ENCODE results near the gene PRM3.

The PRM3 gene

DNA sequence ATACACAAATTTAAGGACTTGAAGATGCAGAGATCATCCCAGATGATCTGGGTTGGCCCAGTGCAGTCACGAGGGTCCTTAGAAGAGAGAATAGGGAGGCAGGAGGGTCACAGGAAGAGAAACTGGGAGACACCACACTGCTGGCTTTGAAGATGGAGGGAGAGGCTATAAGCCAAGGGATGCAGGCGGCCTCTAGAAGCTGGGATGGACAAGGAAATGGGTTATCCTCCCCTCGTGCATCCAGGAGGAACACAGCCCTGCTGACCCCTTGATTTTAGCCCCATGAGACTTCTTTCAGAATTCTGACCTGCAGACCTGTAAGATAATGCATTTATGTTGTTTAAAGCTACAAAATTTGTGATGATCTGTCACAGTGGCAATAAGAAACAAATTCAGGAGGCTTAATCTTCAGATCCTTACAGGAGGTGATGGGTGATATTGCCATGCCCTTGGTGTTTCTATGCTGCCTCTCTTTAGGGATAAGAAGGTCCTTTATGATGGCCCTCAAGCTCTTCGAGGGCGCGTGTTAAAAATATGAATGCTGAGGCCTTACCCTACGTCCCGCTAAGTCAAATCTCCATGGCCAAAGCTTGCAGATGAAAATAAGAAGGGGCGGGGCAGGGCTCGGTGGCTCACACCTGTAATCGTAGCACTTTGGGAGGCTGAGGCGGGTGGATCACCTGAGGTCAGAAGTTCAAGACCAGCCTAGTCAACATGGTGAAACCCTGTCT is 4.3 kb upstream of the PRM3 start:
- H3K9ac ChIP-seq, result no peak overlapping the region
- H2AFZ ChIP-seq, result no peak overlapping the region
- no peaks in the 10 kb centered on the region for H3K79me2 ChIP-seq
- H3K27me3 ChIP-seq (ENCODE audit: control insufficient read depth, insufficient read depth, low read length), result no peaks in the 10 kb centered on the region
- TF ChIP-seq, protein P1, sequence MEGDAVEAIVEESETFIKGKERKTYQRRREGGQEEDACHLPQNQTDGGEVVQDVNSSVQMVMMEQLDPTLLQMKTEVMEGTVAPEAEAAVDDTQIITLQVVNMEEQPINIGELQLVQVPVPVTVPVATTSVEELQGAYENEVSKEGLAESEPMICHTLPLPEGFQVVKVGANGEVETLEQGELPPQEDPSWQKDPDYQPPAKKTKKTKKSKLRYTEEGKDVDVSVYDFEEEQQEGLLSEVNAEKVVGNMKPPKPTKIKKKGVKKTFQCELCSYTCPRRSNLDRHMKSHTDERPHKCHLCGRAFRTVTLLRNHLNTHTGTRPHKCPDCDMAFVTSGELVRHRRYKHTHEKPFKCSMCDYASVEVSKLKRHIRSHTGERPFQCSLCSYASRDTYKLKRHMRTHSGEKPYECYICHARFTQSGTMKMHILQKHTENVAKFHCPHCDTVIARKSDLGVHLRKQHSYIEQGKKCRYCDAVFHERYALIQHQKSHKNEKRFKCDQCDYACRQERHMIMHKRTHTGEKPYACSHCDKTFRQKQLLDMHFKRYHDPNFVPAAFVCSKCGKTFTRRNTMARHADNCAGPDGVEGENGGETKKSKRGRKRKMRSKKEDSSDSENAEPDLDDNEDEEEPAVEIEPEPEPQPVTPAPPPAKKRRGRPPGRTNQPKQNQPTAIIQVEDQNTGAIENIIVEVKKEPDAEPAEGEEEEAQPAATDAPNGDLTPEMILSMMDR (IDR thresholded peaks at IDR 0.05), result no peak
- H3K9me3 ChIP-seq (ENCODE audit: control insufficient read depth, low read length), result no peaks in the 10 kb centered on the region
- no peak overlapping the region for H3K4me3 ChIP-seq (ENCODE audit: low read depth, low read length)
- H3K4me2 ChIP-seq (ENCODE audit: low read length), result no peak overlapping the region
- no peak overlapping the region for H3K27ac ChIP-seq
- H3K4me1 ChIP-seq, result no peaks in the 10 kb centered on the region
- H3K36me3 ChIP-seq (ENCODE audit: control insufficient read depth, insufficient read depth, low read length), result no peaks in the 10 kb centered on the region

DNA sequence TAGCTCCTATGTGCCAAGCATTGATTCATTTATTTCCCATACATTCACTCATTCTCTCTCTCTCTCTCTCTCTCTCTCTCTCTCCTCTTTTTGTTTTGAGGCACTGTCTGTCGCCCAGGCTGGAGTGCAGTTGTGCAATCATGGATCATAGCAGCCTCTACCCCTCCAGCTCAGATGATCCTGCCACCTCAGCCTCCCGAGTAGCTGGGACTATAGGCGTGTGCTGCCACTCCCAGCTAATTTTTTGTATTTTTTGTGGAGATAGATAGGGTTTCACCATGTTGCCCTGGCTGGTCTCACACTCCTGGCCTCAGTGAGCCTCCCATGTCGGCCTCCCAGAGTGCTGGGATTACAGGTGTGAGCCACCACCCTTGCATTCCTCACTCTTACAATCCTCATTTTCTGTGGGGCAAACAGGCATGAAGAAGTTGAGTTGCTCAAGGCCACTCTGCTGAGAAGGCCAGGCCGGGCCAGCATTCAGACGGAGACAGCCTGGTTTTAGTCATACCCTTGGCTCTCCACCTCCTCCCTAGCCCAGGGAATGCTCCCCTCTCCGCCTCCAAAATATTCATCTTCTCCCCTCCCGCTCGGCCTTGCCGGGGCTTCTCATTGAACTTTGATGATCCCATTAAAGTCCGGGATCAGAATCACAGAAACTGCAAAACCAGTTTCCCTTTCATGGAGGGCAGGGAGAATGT is 3.6 kb upstream of the PRM3 start:
- Histone ChIP-seq H3K9ac (no peak overlapping the region), H2AFZ (no peak overlapping the region), H3K9me3 (ENCODE audit: control insufficient read depth, low read length) (no peaks in the 10 kb centered on the region), H3K4me3 (ENCODE audit: low read depth, low read length) (no peak overlapping the region), H3K27me3 (ENCODE audit: control insufficient read depth, insufficient read depth, low read length) (no peaks in the 10 kb centered on the region), H3K4me2 (ENCODE audit: low read length) (no peak overlapping the region), H3K27ac (no peak overlapping the region), H3K36me3 (ENCODE audit: control insufficient read depth, insufficient read depth, low read length) (no peaks in the 10 kb centered on the region), H3K4me1 (no peaks in the 10 kb centered on the region), H3K79me2 (no peaks in the 10 kb centered on the region)
- TF ChIP-seq, protein P1 (IDR thresholded peaks at IDR 0.05), result no peak

DNA sequence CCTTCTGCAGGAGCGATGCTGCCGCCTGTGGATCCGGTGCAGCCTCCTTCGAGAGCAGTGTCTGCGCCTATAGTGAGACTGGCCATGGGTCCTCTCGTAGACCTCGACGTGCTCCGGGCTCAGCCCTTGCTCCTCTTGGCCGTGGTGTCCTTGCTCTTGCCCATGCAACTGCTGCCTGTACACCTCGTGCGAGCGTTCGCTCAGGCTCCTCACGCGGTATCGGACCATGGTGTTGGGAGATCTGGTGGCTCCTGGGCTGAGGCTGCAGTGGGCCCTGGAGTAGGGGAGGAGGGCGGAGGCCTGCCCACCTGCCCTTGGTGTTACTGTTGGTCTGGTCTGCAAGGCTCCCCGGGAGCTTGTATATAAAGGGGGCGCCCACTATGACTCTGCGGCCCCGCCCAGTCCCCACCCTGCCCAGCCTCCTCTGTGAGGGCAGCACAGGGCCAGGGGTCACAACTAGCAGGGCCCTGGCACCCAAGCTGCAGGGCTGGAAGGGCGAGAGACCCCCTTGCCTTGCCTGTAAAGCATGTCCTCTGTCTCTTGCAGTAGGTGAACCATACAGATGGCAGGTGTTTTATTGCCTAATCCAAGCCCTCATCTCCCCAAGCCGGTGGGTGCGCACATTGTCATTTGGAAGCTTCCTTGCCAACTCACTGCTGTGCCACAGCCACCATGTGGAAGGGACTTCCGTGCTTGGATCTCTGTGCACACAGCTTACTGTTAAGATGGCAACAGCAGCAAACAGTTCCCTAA is 2.9 kb upstream of the PRM3 start, which contains the start of gene PRM2:
PRM2 (minus strand) TSS at position 338 of the 753 bp plus-strand sequence; CDS start at position 228, 110 bp downstream.
- H3K27me3 ChIP-seq (ENCODE audit: control insufficient read depth, insufficient read depth, low read length), result no peaks in the 10 kb centered on the region
- H3K27ac ChIP-seq, result no peak within 1 kb of the TSS
- no peaks in the 10 kb centered on the region for H3K9me3 ChIP-seq (ENCODE audit: control insufficient read depth, low read length)
- no peak within 1 kb of the TSS for H3K4me2 ChIP-seq (ENCODE audit: low read length)
- H3K9ac ChIP-seq, result no peak within 1 kb of the TSS
- no peaks in the 10 kb centered on the region for H3K4me1 ChIP-seq
- TF ChIP-seq, protein P1 (IDR thresholded peaks at IDR 0.05), result no peak
- no peak within 1 kb of the TSS for H3K4me3 ChIP-seq (ENCODE audit: low read depth, low read length)
- no peak within 1 kb of the TSS for H2AFZ ChIP-seq
- no peaks in the 10 kb centered on the region for H3K79me2 ChIP-seq
- H3K36me3 ChIP-seq (ENCODE audit: control insufficient read depth, insufficient read depth, low read length), result no peaks in the 10 kb centered on the region

GRCh38 chr16:11274964-11275363 is 1.5 kb upstream of the PRM3 start:
- H3K9ac ChIP-seq, result no peak overlapping the region
- no peaks in the 10 kb centered on the region for H3K9me3 ChIP-seq (ENCODE audit: control insufficient read depth, low read length)
- no peak overlapping the region for H3K4me3 ChIP-seq (ENCODE audit: low read depth, low read length)
- H2AFZ ChIP-seq, result no peak overlapping the region
- H3K27ac ChIP-seq, result no peak overlapping the region
- no peak overlapping the region for H3K4me2 ChIP-seq (ENCODE audit: low read length)
- no peaks in the 10 kb centered on the region for H3K79me2 ChIP-seq
- no peaks in the 10 kb centered on the region for H3K27me3 ChIP-seq (ENCODE audit: control insufficient read depth, insufficient read depth, low read length)
- H3K36me3 ChIP-seq (ENCODE audit: control insufficient read depth, insufficient read depth, low read length), result no peaks in the 10 kb centered on the region
- H3K4me1 ChIP-seq, result no peaks in the 10 kb centered on the region
- TF ChIP-seq, protein P1 (IDR thresholded peaks at IDR 0.05), result no peak

All from parathyroid adenoma (tissue), 2 donors.